A549 treated with Mapracorat at 1 μM for 4 hours (cell line): ENCODE data around the gene ZNF529. TPM values are rescaled to one million over a fixed set of nuclear protein-coding genes. Genes with fewer than 3 reads are reported as not detected.

Source experiments
- total RNA-seq: library from RNA; stranded (reverse); fragments of 200-300 nt; extraction: Qiagen RNA extraction; gene quantifications from 5 replicates; pipeline ENCODE4 v1.2.3, GENCODE V29; 2022

The ZNF529 gene
- total RNA-seq, result 2.1 to 3.2 TPM (median 2.5 TPM) in 5 replicates

DNA sequence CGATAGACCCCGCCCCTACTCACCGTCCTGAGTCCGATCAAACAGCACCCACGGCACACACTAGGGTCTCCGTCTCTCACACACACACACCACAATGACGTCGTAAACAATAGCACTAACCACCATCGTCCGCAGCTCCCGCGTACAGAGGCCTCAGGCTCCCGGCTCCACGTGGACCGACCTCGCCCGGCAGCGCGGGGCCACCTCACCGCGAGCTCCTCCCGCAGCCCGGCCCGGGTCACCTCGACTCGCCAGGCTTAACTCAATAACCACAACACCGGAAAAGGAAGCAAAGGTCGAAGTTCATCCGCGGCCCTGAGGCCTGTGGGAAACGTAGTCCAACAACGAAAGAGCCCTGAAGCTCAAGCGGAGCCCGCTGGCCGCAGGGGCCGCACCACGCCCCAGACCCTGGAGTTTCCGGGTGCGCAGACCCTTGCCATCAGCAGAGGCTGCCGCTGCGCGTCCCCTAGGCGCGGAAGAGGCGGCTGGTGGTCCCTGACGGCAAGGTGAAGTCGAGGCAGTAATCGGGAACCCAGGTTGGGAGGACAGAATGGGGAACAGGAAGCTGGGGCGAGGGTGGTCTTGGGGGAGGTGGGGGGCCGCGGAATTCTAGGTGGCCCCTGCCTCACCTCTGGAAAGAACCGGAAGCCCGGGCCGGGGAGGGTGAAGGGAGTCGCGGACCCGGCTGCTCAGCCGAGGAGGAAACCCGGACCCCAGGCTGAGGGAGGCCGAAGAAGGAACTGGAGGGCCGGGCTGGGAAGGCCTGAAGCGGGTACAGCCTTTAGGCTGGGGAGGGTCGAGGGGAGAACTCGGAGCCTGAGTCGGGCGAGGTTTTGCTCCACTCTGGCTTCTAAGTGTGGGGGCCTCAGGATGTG lies at the start of gene ZNF529:
Gene ZNF529, minus strand, starts transcription at position 273 of the 875 bp plus-strand sequence. CDS start 946 bp downstream, outside the sequence.

DNA sequence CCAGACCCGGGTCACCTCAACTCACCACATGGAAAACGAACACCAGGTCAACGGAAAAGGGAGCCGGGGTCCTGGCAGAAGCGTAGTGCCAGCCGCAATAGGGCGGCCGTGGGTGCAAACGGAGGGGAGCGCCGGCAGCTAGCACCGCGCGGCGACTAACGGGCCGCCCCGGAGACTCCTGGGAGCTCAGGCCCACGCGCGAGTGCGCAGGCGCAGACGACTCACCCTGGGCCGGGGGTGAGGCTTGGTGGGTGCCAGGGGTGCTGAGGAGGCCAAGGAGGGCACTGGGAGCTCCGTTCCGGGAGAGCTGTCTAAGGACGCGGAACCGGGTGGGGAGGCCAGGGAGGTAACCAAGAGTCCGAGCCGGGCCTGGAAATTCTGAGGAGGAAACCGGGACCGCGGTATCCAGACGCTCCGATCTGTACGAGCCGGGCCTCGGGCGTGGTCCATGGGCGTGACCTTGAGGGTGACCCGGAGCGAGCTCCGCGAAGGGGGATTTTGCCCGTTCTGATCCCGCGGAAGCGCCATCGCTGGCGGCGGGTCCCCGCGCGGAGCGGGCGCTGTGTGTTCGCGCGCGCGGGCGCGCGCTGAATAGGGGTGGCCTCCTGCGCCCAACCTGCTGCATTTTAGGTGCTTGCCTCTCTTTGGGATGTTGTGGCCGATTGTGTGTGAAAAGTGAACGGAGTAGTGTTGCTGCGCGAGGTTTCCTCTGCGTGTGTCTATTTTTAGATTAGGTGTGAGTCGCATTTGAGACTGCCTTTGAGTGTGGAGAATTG lies 32.2 kb upstream of the ZNF529 start, which contains the start of gene ZNF382:
Gene ZNF382, plus strand, starts transcription at position 213 of the 776 bp plus-strand sequence. CDS start 4,602 bp downstream, outside the sequence.

DNA sequence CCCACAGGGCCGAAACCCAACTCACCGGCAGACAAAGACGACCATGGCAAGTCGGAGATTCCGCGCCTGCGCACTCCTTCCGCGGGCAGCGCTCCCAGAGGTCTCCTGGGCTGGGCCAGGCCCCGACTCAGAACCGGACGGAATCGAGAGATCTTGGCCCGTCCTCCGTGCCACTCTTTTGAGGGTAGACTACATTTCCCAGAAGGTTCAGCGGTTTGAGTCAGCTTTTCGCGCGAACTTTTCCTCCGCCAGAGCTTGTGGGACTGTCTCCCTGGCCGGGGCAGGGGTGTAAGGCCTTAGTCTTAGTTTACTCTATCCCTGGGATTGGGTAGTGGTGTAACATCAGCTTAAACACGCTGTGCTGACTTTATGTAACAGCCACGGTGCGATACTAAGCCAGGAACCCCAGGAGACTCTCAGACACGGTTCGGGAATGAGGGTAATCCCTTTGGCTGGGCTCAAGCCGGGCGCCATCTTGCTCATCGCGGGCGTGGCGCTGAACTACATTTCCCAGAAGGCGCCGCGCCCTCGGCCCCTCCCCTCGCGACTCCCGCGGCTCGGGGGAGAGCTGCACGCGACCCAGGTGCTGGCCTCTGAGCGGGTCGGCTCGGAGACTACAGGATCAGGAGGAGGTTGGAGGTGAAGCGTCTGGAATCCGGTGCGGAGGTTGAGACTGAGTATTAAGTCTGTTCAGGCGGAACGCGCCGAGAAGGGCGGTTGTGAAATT lies 44.7 kb downstream of the ZNF529 start, which contains the start of gene ZNF260:
Gene ZNF260, minus strand, starts transcription at position 78 of the 727 bp plus-strand sequence. CDS start 13,033 bp downstream, outside the sequence.

Other genes starting within 250 kb of the ZNF529 start
- 1.4 to 2.6 TPM (median 2.3 TPM) in 5 replicates for gene ZFP14, start 194.1 kb downstream of the ZNF529 start, total RNA-seq
- 1.5 to 2.0 TPM (median 1.8 TPM) in 5 replicates for gene ZFP82, start 154.6 kb downstream of the ZNF529 start, total RNA-seq
- gene ZNF566, start 83.7 kb downstream of the ZNF529 start, total RNA-seq, result 7.8 to 9.3 TPM (median 8.8 TPM) in 5 replicates
- gene ZNF260, start 45.0 kb downstream of the ZNF529 start, total RNA-seq, result 4.9 to 11.3 TPM (median 6.8 TPM) in 5 replicates
- gene ZNF382, start 32.0 kb upstream of the ZNF529 start, total RNA-seq, result 0.06 to 0.07 TPM in 2 of 5 replicates, not detected in the others
- 4.2 to 7.0 TPM (median 5.9 TPM) in 5 replicates for gene ZNF461, start 93.5 kb upstream of the ZNF529 start, total RNA-seq
- gene ZNF567, start 114.3 kb upstream of the ZNF529 start, total RNA-seq, result 8.0 to 11.0 TPM (median 9.2 TPM) in 5 replicates
- 0.45 to 0.73 TPM (median 0.66 TPM) in 5 replicates for gene ZNF850, start 199.5 kb upstream of the ZNF529 start, total RNA-seq